GM20431 (cell line): ENCODE data around the gene ADGRL1.
"Not testable (repeated sequence)": the region's sequence is repeated elsewhere in the genome, so short reads cannot be mapped to it uniquely, and the experiment has no call there.

Experiments used
- in situ Hi-C: fragments of 300-500 bp; cut with MseI, MboI; formaldehyde crosslinking; loops from one replicate; pipeline ENCODE4 v1.15.0; 2020; ENCODE audit warnings: low sequenced_read_pairs; ENCODE audit not compliant: unreplicated experiment

Gene ADGRL1

GRCh38 chr19:14205452-14206287 is at the start of gene ADGRL1:
Gene ADGRL1 (minus strand): TSS chr19:14206169. CDS start chr19:14183602, 22,567 bp downstream.
- in situ Hi-C loops, result not testable (repeated sequence)

GRCh38 chr19:14255316-14255715 is 49.3 kb upstream of the ADGRL1 start:
- in situ Hi-C loops, result not testable (repeated sequence)

- in situ Hi-C loops, result not testable (repeated sequence)
Observed at GRCh38 chr19:14253822-14254599, 48.0 kb upstream of the ADGRL1 start.

GRCh38 chr19:14252136-14252535 is 46.2 kb upstream of the ADGRL1 start:
- in situ Hi-C loops, result not testable (repeated sequence)

GRCh38 chr19:14250870-14251269 is 44.9 kb upstream of the ADGRL1 start:
- in situ Hi-C loops, result no loop called here

- in situ Hi-C loops, result not testable (repeated sequence)
Observed at GRCh38 chr19:14250315-14250714, 44.3 kb upstream of the ADGRL1 start.

- in situ Hi-C loops, result not testable (repeated sequence)
Observed at GRCh38 chr19:14249891-14250290, 43.9 kb upstream of the ADGRL1 start.

GRCh38 chr19:14249012-14249754 is 43.2 kb upstream of the ADGRL1 start:
- in situ Hi-C loops, result not testable (repeated sequence)

GRCh38 chr19:14248578-14249011 is 42.6 kb upstream of the ADGRL1 start:
- in situ Hi-C loops, result no loop called here

GRCh38 chr19:14247548-14248471 is 41.8 kb upstream of the ADGRL1 start:
- in situ Hi-C loops, result not testable (repeated sequence)

- in situ Hi-C loops, result not testable (repeated sequence)
Observed at GRCh38 chr19:14247205-14247547, 41.2 kb upstream of the ADGRL1 start.

- in situ Hi-C loops, result not testable (repeated sequence)
Observed at GRCh38 chr19:14244393-14244792, 38.4 kb upstream of the ADGRL1 start.

GRCh38 chr19:14243718-14244117 is 37.7 kb upstream of the ADGRL1 start:
- in situ Hi-C loops, result not testable (repeated sequence)

GRCh38 chr19:14237014-14237941 is 31.3 kb upstream of the ADGRL1 start:
- in situ Hi-C loops, result no loop called here

GRCh38 chr19:14232945-14233344 is 27.0 kb upstream of the ADGRL1 start:
- in situ Hi-C loops, result not testable (repeated sequence)

GRCh38 chr19:14228446-14229071 is 22.6 kb upstream of the ADGRL1 start:
- in situ Hi-C loops, result not testable (repeated sequence)

- in situ Hi-C loops, result not testable (repeated sequence)
Observed at GRCh38 chr19:14226498-14226897, 20.5 kb upstream of the ADGRL1 start.

- in situ Hi-C loops, result no loop called here
Observed at GRCh38 chr19:14222886-14223285, 16.9 kb upstream of the ADGRL1 start.
